Mesenchymal stem cell (in vitro differentiated cells and primary cell): ENCODE data around the gene ALPP.

Experiments used
- DNase-seq: peaks from one replicate; pipeline ENCODE4 v3.0.0-alpha.2; 2013
- H2AFZ ChIP-seq: one replicate; pipeline ENCODE4 v1.6.1; 2013; ENCODE audit warnings: low read depth, mild to moderate bottlenecking, control low read depth, inconsistent platforms, low read length, moderate library complexity
- H2AK5ac ChIP-seq: 2 replicates; pipeline ENCODE4 v1.6.1; 2013; ENCODE audit warnings: low read length, moderate library complexity, mild to moderate bottlenecking, inconsistent platforms; ENCODE audit not compliant: severe bottlenecking
- H2BK120ac ChIP-seq: one replicate; pipeline ENCODE4 v1.6.1; 2013; ENCODE audit warnings: low read depth, mild to moderate bottlenecking, inconsistent platforms, low read length, moderate library complexity
- H2BK12ac ChIP-seq, 2 experiments: one replicate each; pipeline ENCODE4 v1.6.1; 2013; ENCODE audit warnings: inconsistent platforms in 2 of 2, low read length in 2 of 2, mild to moderate bottlenecking in 2 of 2, moderate library complexity in 2 of 2, control low read depth in 1 of 2
- H2BK15ac ChIP-seq: one replicate; pipeline ENCODE4 v1.6.1; 2013; ENCODE audit warnings: mild to moderate bottlenecking, low read depth, inconsistent platforms; ENCODE audit not compliant: poor library complexity, severe bottlenecking
- H2BK5ac ChIP-seq: 2 replicates; pipeline ENCODE4 v1.6.1; 2013; ENCODE audit warnings: low read depth, mild to moderate bottlenecking, low read length, control low read depth, inconsistent platforms; ENCODE audit not compliant: poor library complexity, severe bottlenecking
- H3K14ac ChIP-seq, 2 experiments: one replicate each; pipeline ENCODE4 v1.6.1; 2013; ENCODE audit warnings: inconsistent platforms in 2 of 2, low read length in 2 of 2, control low read depth in 1 of 2, mild to moderate bottlenecking in 1 of 2, moderate library complexity in 1 of 2
- H3K18ac ChIP-seq, 2 experiments: one replicate each; pipeline ENCODE4 v1.6.1; 2013; ENCODE audit warnings: inconsistent platforms in 2 of 2, low read length in 2 of 2, control low read depth in 1 of 2, low read depth in 1 of 2, mild to moderate bottlenecking in 1 of 2
- H3K23ac ChIP-seq, 2 experiments: one replicate each; pipeline ENCODE4 v1.6.1; 2013; ENCODE audit warnings: inconsistent platforms in 2 of 2, low read length in 2 of 2, mild to moderate bottlenecking in 2 of 2, moderate library complexity in 2 of 2, control low read depth in 1 of 2
- H3K27ac ChIP-seq: 2 replicates; pipeline ENCODE4 v1.5.1; 2013; ENCODE audit warnings: mild to moderate bottlenecking, moderate library complexity, low read length, control low read depth, inconsistent platforms; ENCODE audit not compliant: poor library complexity, severe bottlenecking
- H3K27me3 ChIP-seq, 2 experiments: 2 replicates each; pipeline versions ENCODE4 v1.6.1 to v1.7.0; 2013; ENCODE audit warnings: low read length in 2 of 2, mild to moderate bottlenecking in 2 of 2, moderate library complexity in 2 of 2, control low read depth in 1 of 2, inconsistent platforms in 1 of 2; ENCODE audit not compliant: control insufficient read depth in 1 of 2, insufficient read depth in 1 of 2
- H3K36me3 ChIP-seq, 2 experiments: 2 replicates each; pipeline versions ENCODE4 v1.6.1 to v1.7.0; 2013; ENCODE audit warnings: low read length in 2 of 2, control low read depth in 1 of 2, inconsistent platforms in 1 of 2, low read depth in 1 of 2, mild to moderate bottlenecking in 1 of 2; ENCODE audit not compliant: insufficient read depth in 2 of 2, control insufficient read depth in 1 of 2
- H3K4ac ChIP-seq, 2 experiments: one replicate each; pipeline ENCODE4 v1.6.1; 2013; ENCODE audit warnings: inconsistent platforms in 2 of 2, low read length in 2 of 2, mild to moderate bottlenecking in 2 of 2, moderate library complexity in 2 of 2, control low read depth in 1 of 2, low read depth in 1 of 2
- H3K4me1 ChIP-seq: 2 replicates; pipeline ENCODE4 v1.6.1; 2013; ENCODE audit warnings: low read depth, low read length, control low read depth; ENCODE audit not compliant: control insufficient read depth, insufficient read depth
- H3K4me2 ChIP-seq: 2 replicates; pipeline ENCODE4 v1.6.1; 2013; ENCODE audit warnings: low read length, mild to moderate bottlenecking, inconsistent platforms; ENCODE audit not compliant: poor library complexity, severe bottlenecking
- H3K4me3 ChIP-seq, 2 experiments: 2 replicates each; pipeline versions ENCODE4 v1.5.1 to v1.7.0; 2013; ENCODE audit warnings: low read length in 2 of 2, mild to moderate bottlenecking in 2 of 2, control low read depth in 1 of 2, low read depth in 1 of 2; ENCODE audit not compliant: insufficient read depth in 1 of 2
- H3K79me1 ChIP-seq: replicated peaks from 2 replicates; pipeline ENCODE4 v1.6.1; 2013; ENCODE audit warnings: mild to moderate bottlenecking, control low read depth, low read length, inconsistent platforms; ENCODE audit not compliant: poor library complexity, severe bottlenecking
- H3K9ac ChIP-seq: 2 replicates; pipeline ENCODE4 v1.7.0; 2013; ENCODE audit warnings: mild to moderate bottlenecking, low read length, moderate library complexity
- H3K9me3 ChIP-seq: 2 replicates; pipeline ENCODE4 v1.7.0; 2013; ENCODE audit warnings: mild to moderate bottlenecking, low read length; ENCODE audit not compliant: control insufficient read depth
- H4K8ac ChIP-seq: one replicate; pipeline ENCODE4 v1.6.1; 2013; ENCODE audit warnings: inconsistent platforms, mild to moderate bottlenecking, low read length, moderate library complexity
- H4K91ac ChIP-seq: one replicate; pipeline ENCODE4 v1.6.1; 2013; ENCODE audit warnings: mild to moderate bottlenecking, low read length, inconsistent platforms
- WGBS: methylation state at CpG from one replicate; pipeline ENCODE4 v1.1.7; 2013; ENCODE audit warnings: mixed read lengths; 5-methylcytosine and 5-hydroxymethylcytosine counted together

The ALPP gene

GRCh38 chr2:232418466-232419244, 40.1 kb downstream of the ALPP start:
- Histone ChIP-seq H2BK15ac (no peak overlapping the region), H2BK5ac (no peak overlapping the region), H3K4ac (no peak overlapping the region), H3K9ac (no peak overlapping the region), H2BK120ac (no peak overlapping the region), H3K36me3 (no peaks in the 10 kb centered on the region), H3K27ac (no peak overlapping the region), H2AFZ (no peak overlapping the region), H4K8ac (no peak overlapping the region), H3K23ac (no peak overlapping the region), H3K79me1 (no peaks in the 10 kb centered on the region), H3K14ac (no peak overlapping the region), H4K91ac (no peak overlapping the region), H3K4me2 (peak overlapping the region; percentile 52), H3K9me3 (no peaks in the 10 kb centered on the region), H3K27me3 (peaks cover 75 to 85% of the 10 kb centered on the region in 2 experiments), H3K4me3 (peak overlapping the region; percentile 24 to 37), H2AK5ac (no peak overlapping the region), H3K4me1 (peaks cover 22% of the 10 kb centered on the region), H2BK12ac (no peak overlapping the region), H3K18ac (no peak overlapping the region)
- peak; percentile 49 for DNase-seq
- WGBS, result 5% methylated on average over 49 of the region's 49 CpGs

- Histone ChIP-seq H3K4ac (no peak overlapping the region), H3K79me1 (no peaks in the 10 kb centered on the region), H3K4me3 (peak overlapping the region; percentile 24 to 37), H2AFZ (no peak overlapping the region), H3K27ac (no peak overlapping the region), H2BK15ac (no peak overlapping the region), H3K18ac (no peak overlapping the region), H3K36me3 (no peaks in the 10 kb centered on the region), H3K27me3 (peaks cover 81 to 87% of the 10 kb centered on the region in 2 experiments), H3K9me3 (no peaks in the 10 kb centered on the region), H3K23ac (no peak overlapping the region), H2AK5ac (no peak overlapping the region), H2BK120ac (no peak overlapping the region), H4K91ac (no peak overlapping the region), H3K4me2 (no peak overlapping the region), H3K9ac (no peak overlapping the region), H4K8ac (no peak overlapping the region), H3K14ac (no peak overlapping the region), H3K4me1 (peaks cover 22% of the 10 kb centered on the region), H2BK12ac (no peak overlapping the region), H2BK5ac (no peak overlapping the region)
- DNase-seq, result peak; percentile 6
- WGBS, result 4% methylated on average over 75 of the region's 79 CpGs
Measured at GRCh38 chr2:232419245-232420072, 40.9 kb downstream of the ALPP start.

GRCh38 chr2:232420073-232420454, 41.5 kb downstream of the ALPP start:
- no peak overlapping the region for H3K14ac ChIP-seq
- H3K9ac ChIP-seq, result no peak overlapping the region
- H3K9me3 ChIP-seq, result no peaks in the 10 kb centered on the region
- H3K4me2 ChIP-seq, result no peak overlapping the region
- H3K27me3 ChIP-seq, result peaks cover 76 to 88% of the 10 kb centered on the region in 2 experiments
- no peak overlapping the region for H4K91ac ChIP-seq
- no peaks in the 10 kb centered on the region for H3K79me1 ChIP-seq
- H2AK5ac ChIP-seq, result no peak overlapping the region
- H3K23ac ChIP-seq, result no peak overlapping the region
- H3K36me3 ChIP-seq, result no peaks in the 10 kb centered on the region
- no peak overlapping the region for H3K18ac ChIP-seq
- H4K8ac ChIP-seq, result no peak overlapping the region
- no peak overlapping the region for H3K27ac ChIP-seq
- H3K4me3 ChIP-seq, result no peak overlapping the region
- H2BK12ac ChIP-seq, result no peak overlapping the region
- peak; percentile 2 for DNase-seq
- H2BK120ac ChIP-seq, result no peak overlapping the region
- H3K4ac ChIP-seq, result no peak overlapping the region
- H2BK5ac ChIP-seq, result no peak overlapping the region
- H3K4me1 ChIP-seq, result peaks cover 22% of the 10 kb centered on the region
- H2AFZ ChIP-seq, result no peak overlapping the region
- WGBS, result 2% methylated on average over 15 of the region's 22 CpGs
- no peak overlapping the region for H2BK15ac ChIP-seq
